IPS-20b (cell line): ENCODE measurements around the gene SLC9A3.
"Not testable (repeated sequence)": the region's sequence is repeated elsewhere in the genome, so short reads cannot be mapped to it uniquely, and the experiment has no call there.

ENCODE experiments used
- H3K27ac ChIP-seq: one replicate; pipeline ENCODE4 v1.5.1; 2013; ENCODE audit warnings: low read length
- H3K27me3 ChIP-seq: 2 replicates; pipeline ENCODE4 v1.6.1; 2013; ENCODE audit warnings: mild to moderate bottlenecking, low read length, inconsistent platforms; ENCODE audit not compliant: insufficient read depth
- H3K36me3 ChIP-seq: 2 replicates; pipeline ENCODE4 v1.6.1; 2013; ENCODE audit warnings: low read depth, mild to moderate bottlenecking, inconsistent platforms, low read length, moderate library complexity; ENCODE audit not compliant: insufficient read depth
- H3K4me1 ChIP-seq: 2 replicates; pipeline ENCODE4 v1.6.1; 2013; ENCODE audit warnings: mild to moderate bottlenecking, control low read depth, inconsistent platforms, low read length, moderate library complexity; ENCODE audit not compliant: insufficient read depth
- H3K4me3 ChIP-seq: 2 replicates; pipeline ENCODE4 v1.5.1; 2013; ENCODE audit warnings: mild to moderate bottlenecking, low read length, inconsistent platforms
- H3K9ac ChIP-seq: 2 replicates; pipeline ENCODE4 v1.6.1; 2013; ENCODE audit warnings: low read depth, mild to moderate bottlenecking, inconsistent platforms, low read length, moderate library complexity
- H3K9me3 ChIP-seq: 2 replicates; pipeline ENCODE4 v1.6.1; 2013; ENCODE audit warnings: mild to moderate bottlenecking, low read depth, low read length, inconsistent platforms; ENCODE audit not compliant: insufficient read depth

Gene SLC9A3

DNA sequence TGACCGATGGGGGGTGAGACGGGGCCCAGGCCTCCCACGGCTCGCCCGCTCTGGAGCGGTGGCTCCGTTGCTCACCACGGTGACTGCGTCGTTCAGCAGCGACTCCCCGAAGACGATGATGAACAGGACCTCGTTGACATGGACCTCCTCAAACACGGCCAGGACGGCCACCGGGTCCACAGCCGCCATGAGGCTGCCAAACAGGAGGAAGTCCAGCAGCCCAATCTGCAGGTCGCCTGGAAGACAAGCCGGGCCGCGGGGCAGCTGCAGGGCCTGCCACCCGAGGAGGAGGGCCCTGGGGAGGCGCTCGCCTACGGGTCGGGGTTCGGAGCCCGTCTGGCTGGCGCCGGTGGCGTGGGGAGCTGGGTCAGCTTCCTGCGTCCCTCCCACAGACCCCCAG, 36.0 kb downstream of the SLC9A3 start:
- peaks cover 7% of the 10 kb centered on the region for H3K27me3 ChIP-seq
- H3K36me3 ChIP-seq = no peaks in the 10 kb centered on the region
- H3K27ac ChIP-seq = no peak overlapping the region
- H3K4me3 ChIP-seq = no peak overlapping the region
- H3K9me3 ChIP-seq = no peaks in the 10 kb centered on the region
- H3K9ac ChIP-seq = no peak overlapping the region
- no peaks in the 10 kb centered on the region for H3K4me1 ChIP-seq

DNA sequence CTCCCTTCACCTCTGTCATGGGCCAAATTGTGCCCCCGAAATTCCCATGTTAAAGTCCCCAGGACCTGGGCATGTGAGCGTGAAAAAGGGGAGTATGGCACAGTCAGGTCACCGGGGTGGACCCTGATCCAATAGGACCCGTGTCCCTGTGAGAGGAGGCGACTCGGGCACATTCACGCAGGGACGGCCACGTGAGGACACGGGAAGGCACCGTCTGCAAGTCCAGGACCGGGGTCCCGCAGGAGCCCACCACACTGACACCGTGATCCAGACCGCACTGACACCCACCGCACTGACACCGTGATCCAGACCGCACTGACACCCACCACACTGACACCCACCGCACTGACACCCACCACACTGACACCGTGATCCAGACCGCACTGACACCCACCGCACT, 37.7 kb downstream of the SLC9A3 start:
- H3K4me3 ChIP-seq, H3K4me1 ChIP-seq, H3K9me3 ChIP-seq, H3K27ac ChIP-seq, H3K9ac ChIP-seq, H3K36me3 ChIP-seq, H3K27me3 ChIP-seq: not testable (repeated sequence)

DNA sequence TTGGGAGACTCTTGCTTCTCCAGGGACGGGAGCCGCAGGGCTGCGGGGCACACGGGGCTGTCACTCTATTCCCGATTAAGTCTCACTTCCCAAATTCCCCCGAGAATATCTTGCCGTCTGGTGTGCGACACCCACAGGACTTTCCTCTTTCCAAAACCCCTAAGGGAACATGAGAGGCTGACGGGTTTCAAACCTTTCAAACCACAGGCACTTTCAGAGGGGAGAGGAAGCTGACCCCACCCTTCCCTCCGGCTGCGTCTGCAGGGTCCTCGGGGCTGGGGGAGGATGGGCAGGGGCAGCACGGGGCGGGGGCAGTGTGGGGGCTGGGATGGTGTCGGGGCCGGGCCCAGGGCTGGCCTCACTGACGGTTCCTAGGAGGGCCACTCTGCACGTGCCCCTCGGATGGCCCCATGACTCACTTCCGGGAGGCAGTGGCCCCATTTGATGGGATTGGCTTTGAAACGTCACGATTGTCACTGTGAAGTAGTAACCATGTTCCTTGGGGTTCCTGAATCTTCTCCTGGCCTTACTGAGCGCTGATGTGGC, 38.2 kb downstream of the SLC9A3 start:
- H3K27me3 ChIP-seq = no peaks in the 10 kb centered on the region
- no peak overlapping the region for H3K9ac ChIP-seq
- no peaks in the 10 kb centered on the region for H3K9me3 ChIP-seq
- no peak overlapping the region for H3K27ac ChIP-seq
- no peaks in the 10 kb centered on the region for H3K36me3 ChIP-seq
- H3K4me1 ChIP-seq = no peaks in the 10 kb centered on the region
- no peak overlapping the region for H3K4me3 ChIP-seq

DNA sequence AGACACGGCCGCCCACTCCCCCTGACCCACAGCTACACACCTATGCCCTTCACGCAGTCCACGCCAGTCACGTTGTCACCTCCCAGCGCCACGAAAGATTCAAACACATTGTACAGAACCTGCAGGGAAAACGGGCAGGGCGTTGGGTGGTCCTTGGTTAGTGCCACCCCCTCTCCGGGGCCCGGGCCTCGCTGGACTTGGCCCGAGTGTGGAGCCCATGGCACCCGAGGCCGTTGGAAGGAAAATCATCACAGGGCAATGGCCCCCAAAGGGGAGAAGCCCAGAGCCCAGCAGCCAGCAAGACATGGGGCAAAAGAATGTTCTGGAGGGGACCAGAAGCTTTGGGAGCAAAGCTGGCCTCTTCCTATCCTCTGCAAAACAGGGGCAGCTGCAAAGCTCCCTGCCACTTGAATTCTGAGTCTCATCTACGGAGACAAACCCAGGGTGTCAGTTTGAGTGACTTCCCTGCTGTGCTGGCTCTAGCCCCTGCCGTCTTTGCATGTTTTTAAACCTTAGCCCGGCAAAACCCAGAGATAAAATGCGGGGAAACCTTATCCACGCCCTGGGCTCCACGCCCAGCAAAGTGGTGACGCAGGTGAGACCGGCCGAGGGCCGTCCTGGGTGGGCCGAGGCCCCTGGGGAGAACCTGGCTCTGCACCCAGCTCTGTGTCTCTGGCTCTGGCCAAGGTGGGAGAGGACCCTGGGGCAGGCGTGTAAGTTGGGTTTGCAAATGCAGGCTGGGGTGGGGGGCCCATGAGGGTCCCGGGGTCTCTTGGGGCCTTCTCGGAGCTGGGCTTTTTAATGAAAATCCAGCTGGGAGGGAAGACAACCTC, 38.9 kb downstream of the SLC9A3 start:
- H3K4me3 ChIP-seq = no peak overlapping the region
- H3K9me3 ChIP-seq = no peaks in the 10 kb centered on the region
- no peak overlapping the region for H3K27ac ChIP-seq
- no peaks in the 10 kb centered on the region for H3K36me3 ChIP-seq
- H3K4me1 ChIP-seq = no peaks in the 10 kb centered on the region
- H3K27me3 ChIP-seq = no peaks in the 10 kb centered on the region
- no peak overlapping the region for H3K9ac ChIP-seq

DNA sequence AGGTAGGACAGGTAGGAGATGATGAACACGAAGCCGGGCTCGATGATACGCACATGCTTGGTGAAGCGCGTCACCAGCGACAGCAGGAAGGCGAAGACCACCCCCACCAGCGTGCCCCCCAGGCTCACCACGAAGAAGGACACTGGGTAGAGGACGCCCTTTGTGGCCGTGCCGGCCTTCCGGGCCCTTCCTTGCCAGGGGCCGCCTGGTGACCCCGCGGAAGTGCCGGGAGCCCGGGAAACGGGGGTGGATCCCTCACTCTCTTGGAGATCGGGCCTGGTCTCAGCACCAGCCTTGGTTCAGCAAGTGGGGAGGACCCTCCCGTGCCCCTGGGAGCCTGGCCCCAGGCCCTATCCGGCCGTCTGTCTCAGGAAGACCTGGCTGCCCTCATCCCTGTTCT, 39.7 kb downstream of the SLC9A3 start:
- Histone ChIP-seq H3K27ac (no peak overlapping the region), H3K9me3 (no peaks in the 10 kb centered on the region), H3K4me1 (no peaks in the 10 kb centered on the region), H3K4me3 (no peak overlapping the region), H3K36me3 (no peaks in the 10 kb centered on the region), H3K27me3 (no peaks in the 10 kb centered on the region), H3K9ac (no peak overlapping the region)

DNA sequence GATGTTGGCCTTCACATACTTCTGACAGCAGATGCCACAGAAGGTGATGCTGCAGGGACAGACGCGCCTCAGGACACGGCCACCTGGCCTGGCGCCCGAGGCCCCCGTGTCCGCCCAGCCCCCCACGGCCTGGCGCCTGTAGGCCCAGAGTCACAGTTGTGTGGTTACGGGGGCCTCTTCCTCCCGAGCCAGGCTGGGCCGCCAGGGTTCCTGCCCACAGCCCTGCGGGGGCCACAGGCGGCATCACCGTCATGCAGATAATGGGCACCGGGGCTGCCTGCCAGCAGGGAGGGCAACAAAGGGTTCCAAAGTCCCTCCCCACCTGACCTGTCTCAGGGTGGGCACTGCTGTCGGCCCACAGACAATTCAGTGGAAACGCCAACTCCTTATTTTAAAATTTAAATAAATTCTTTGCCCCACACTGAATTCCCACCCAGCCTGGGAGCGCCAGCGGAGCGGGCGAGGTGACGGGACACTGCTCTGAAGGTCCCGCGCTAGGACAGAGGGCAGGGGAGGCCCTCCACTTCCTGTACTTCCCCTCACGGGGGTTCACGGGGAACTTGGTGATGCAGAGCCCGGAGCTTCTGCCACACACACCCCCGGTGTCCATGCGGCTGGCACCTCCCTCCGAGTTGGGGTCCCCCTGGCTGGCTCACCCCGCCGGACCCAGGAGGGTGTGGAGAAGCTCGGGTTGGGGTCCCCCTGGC, 40.7 kb downstream of the SLC9A3 start:
- Histone ChIP-seq H3K9me3 (no peaks in the 10 kb centered on the region), H3K4me1 (no peaks in the 10 kb centered on the region), H3K4me3 (no peak overlapping the region), H3K27ac (no peak overlapping the region), H3K9ac (no peak overlapping the region), H3K36me3 (no peaks in the 10 kb centered on the region), H3K27me3 (no peaks in the 10 kb centered on the region)

DNA sequence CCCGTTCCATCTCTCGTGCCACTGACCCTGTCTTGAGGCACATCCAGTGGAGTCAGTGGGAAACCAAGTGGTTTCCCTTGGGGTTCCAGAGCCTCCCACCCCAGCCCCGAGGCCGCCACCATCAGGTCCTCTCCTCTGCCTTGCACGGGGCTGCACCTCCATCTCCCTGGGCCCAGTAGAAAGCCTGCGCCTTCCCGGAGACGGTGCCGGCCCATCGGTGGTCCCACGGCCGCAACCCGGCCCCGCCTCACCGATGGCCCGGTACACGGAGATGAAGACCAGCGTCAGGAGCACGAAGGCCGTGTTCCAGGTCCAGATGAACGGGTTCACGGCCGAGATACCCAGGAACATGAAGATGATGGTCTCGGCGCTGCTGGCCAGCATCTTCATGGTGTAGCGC, 41.2 kb downstream of the SLC9A3 start:
- no peaks in the 10 kb centered on the region for H3K9me3 ChIP-seq
- no peaks in the 10 kb centered on the region for H3K4me1 ChIP-seq
- H3K27ac ChIP-seq = no peak overlapping the region
- H3K9ac ChIP-seq = no peak overlapping the region
- H3K36me3 ChIP-seq = no peaks in the 10 kb centered on the region
- H3K4me3 ChIP-seq = no peak overlapping the region
- no peaks in the 10 kb centered on the region for H3K27me3 ChIP-seq

DNA sequence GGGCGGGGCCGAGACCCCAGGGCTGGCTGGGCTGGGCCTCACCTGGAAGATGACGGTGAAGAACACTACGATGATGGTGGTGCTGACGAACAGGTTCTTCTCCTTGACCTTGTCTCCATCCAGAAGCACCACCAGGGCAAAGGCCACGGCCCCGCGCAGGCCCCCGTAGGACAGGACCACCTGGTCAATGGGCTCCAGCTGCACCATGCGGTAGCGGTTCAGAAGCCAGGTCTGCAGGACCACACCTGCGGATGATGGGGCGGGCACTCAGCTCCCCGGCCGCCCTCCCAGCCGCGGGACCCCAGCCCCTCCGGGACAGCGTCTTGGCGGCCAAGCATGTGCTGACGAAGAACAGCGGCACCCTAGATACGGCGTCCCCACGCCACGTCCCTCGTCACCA, 41.7 kb downstream of the SLC9A3 start:
- H3K27ac ChIP-seq = no peak overlapping the region
- no peak overlapping the region for H3K9ac ChIP-seq
- H3K9me3 ChIP-seq = no peaks in the 10 kb centered on the region
- no peaks in the 10 kb centered on the region for H3K4me1 ChIP-seq
- no peaks in the 10 kb centered on the region for H3K36me3 ChIP-seq
- no peak overlapping the region for H3K4me3 ChIP-seq
- H3K27me3 ChIP-seq = peaks cover 4% of the 10 kb centered on the region

DNA sequence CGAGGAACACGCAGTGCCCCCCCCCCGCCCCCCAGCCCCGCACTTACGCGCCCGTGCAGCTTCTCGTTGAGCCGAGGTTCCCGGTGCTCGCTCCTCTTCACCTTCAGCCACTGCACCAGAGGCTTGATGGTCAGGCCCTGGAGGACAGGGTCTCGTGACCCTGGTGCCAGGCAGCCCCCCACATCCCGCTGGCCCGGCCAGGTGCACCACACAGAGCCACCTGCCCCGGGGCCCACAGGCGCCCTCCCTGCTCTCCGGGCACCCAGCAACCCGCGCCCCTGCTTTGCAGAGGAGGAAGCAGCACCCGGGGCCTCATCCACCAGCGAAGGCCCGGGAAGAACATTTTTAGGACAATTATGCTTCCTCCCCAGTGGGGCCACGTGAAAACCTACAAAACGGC, 42.2 kb downstream of the SLC9A3 start:
- Histone ChIP-seq H3K9me3 (no peaks in the 10 kb centered on the region), H3K4me1 (no peaks in the 10 kb centered on the region), H3K4me3 (no peak overlapping the region), H3K27me3 (peaks cover 9% of the 10 kb centered on the region), H3K9ac (no peak overlapping the region), H3K27ac (no peak overlapping the region), H3K36me3 (no peaks in the 10 kb centered on the region)

DNA sequence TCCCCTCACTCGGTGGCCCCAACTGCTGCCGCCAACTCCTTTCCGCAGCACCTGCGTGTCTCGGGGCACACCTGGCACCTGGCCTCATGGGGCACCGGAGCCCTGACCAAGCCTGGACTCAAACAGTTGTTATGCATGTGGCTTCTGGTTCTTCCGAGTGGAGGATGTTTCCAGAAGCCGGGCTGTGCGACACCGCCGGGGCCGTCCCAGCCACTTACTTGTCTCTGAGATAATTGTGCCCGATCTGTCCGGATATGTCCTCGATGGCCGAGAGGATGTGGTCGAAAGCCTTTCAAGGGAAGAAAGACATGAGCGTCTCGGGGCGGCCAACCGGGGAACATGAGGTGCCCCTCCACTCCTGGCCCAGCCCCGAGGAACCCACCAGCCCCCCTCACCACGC, 42.9 kb downstream of the SLC9A3 start:
- H3K4me1 ChIP-seq = no peaks in the 10 kb centered on the region
- peaks cover 15% of the 10 kb centered on the region for H3K27me3 ChIP-seq
- no peaks in the 10 kb centered on the region for H3K9me3 ChIP-seq
- H3K36me3 ChIP-seq = no peaks in the 10 kb centered on the region
- H3K4me3 ChIP-seq = no peak overlapping the region
- H3K27ac ChIP-seq = no peak overlapping the region
- H3K9ac ChIP-seq = no peak overlapping the region

DNA sequence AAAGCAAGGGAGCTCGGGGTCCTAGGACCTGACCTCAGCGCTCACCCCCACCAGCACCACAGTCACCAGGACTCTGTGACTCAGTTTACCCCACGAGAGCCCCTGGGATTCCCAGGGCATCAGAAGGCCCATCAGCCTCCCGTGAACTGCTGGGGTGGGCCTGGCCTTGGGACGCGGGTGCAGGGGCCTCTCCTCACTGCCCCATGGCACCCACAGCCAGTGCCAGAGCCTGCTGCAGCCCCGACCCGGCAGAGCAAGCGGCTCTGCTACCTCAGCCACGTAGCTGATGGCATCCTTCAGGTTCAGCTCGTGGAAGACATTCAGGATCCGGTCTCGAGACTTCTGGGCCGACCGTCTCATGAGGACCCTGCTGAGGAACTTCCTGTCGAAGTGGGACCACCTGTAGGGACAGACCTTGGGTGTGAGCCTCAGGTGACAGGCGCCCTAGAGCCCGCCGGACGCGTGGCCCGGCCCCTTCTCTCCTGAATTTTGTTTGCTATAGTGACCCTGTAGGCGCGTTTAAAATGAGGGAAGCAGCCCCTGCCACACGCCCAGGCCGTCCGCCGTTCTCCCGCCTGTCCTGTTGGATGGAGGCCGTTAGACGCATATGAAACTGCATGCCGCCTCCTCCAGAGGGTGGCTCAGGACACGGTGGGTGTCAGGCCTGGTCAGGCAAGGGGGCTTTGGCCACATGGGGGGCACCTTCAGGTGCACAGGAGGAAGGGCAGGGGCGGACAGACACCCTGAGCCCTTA, 44.5 kb downstream of the SLC9A3 start:
- peaks cover 31% of the 10 kb centered on the region for H3K27me3 ChIP-seq
- no peaks in the 10 kb centered on the region for H3K4me1 ChIP-seq
- no peaks in the 10 kb centered on the region for H3K9me3 ChIP-seq
- no peaks in the 10 kb centered on the region for H3K36me3 ChIP-seq
- H3K4me3 ChIP-seq = no peak overlapping the region
- no peak overlapping the region for H3K9ac ChIP-seq
- no peak overlapping the region for H3K27ac ChIP-seq
